ENCODE measurements around the gene ZNF507.
A peak's percentile ranks its signal among the peaks of the same experiment; 100 is the strongest.
"Not testable (repeated sequence)": the region's sequence is repeated elsewhere in the genome, so short reads cannot be mapped to it uniquely, and the experiment has no call there.

The ZNF507 gene

GRCh38 chr19:32367063-32367462 lies 21.7 kb downstream of the ZNF507 start:
- no peak for DNase-seq (ENCODE audit: low read depth in 1 of 2, low spot score in 1 of 2)

DNA sequence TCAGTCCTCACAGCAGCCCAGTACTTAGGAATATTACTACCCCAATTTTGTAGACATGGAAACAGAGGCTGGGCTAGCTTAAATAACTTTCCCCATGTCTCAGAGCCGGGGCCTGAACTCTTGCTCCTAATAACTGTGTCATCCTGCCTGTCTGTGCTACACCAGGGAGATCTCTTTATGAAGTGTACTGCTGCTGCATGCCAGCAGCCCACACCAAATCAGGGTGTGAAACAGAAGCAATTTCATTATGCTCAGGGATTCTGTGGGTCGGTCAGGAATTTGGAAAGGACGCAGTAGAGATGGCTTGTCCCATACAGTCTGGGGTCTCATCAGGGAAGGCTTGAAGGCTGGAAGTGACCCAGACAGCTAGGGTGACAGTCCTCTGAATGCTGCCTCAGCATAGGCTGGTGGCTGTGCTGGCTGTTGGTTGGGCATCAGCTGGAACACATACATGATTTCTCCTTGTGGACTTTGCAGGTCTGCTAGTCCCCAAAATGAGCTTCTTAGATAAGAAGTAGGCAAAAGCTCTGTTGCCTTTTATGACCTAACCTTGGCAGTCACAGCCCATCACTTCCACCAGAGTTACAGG lies 22.6 kb downstream of the ZNF507 start:
- no peak for DNase-seq (ENCODE audit: low read depth in 1 of 2, low spot score in 1 of 2)

DNA sequence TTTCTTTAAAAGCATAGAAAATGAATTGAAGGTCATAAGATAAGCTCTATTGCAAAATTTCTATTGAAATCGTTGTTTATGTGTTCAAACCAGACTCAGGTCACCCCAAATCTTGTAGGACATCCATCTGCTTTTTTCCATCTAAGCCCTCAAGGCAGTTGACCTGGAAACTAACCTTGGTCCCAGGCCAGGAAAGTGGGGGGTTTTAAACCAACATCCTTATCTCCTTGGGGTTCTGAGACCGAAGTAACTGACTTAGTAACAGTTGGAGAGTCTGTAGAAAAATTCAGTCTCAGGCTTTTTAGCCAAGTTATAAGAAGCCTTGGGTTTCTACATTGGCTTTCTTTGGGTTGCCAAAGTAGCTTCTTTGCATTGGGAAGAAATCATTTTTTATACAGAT lies 23.4 kb downstream of the ZNF507 start:
- DNase-seq (ENCODE audit: low read depth in 1 of 2, low spot score in 1 of 2) = no peak

GRCh38 chr19:32372726-32373517 lies 27.5 kb downstream of the ZNF507 start:
- DNase-seq (ENCODE audit: low read depth in 1 of 2, low spot score in 1 of 2) = no peak

- no peak for DNase-seq (ENCODE audit: low read depth in 1 of 2, low spot score in 1 of 2)
Measured at GRCh38 chr19:32373585-32374295, 28.3 kb downstream of the ZNF507 start.

DNA sequence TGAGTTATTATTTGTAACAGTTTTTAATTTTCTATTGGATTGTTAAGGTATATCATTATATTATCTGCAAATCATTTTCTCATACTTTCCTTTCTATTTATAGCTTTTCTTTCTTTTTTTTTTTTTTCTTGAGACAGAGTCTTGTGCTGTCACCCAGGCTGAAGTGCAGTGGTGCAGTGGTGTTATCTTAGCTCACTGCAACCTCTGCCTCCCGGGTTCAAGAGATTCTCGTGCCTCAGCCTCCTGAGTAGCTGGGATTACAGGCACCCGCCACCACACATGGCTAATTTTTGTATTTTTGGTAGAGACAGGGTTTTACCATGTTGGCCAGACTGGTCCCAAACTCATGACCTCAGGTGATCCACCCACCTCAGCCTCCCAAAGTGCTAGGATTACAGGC lies 29.0 kb downstream of the ZNF507 start:
- not testable (repeated sequence) for DNase-seq (ENCODE audit: low read depth in 1 of 2, low spot score in 1 of 2)

DNA sequence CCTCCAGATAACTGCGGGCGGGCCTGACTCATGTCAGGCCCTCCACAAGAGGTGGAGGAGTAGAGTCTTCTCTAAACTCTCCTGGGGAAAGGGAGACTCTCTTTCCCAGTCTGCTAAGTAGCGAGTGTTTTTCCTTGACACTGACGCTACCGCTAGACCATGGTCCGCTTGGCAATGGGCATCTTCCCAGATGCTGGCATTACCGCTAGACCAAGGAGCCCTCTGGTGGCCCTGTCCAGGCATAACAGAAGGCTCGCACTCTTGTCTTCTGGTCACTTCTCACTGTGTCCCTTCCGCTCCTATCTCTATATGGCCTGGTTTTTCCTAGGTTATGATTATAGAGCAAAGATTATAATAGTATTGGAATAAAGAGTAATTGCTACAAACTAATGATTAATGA lies 31.7 kb downstream of the ZNF507 start:
- DNase-seq (ENCODE audit: low read depth in 1 of 2, low spot score in 1 of 2) = not testable (repeated sequence)

DNA sequence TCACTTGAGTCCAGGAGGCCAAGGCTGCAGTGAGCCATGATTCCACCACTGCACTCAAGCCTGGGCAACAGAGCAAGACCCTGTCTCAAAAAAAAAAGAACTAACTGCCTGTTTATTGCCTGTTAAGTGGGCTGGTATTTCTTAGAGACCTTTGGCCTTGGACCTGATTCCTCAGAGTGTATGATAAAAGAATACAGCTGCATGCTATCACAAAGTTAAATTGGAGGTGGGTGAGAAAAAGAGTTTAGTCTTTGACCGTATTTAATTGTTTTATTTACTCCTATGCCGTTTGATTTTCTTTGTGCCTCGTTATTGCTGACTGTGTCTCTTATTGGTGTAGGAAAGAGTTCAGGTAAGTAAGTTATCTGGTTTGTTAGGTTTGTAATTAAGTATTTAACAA lies 34.9 kb downstream of the ZNF507 start:
- DNase-seq (ENCODE audit: low read depth in 1 of 2, low spot score in 1 of 2) = no peak

DNA sequence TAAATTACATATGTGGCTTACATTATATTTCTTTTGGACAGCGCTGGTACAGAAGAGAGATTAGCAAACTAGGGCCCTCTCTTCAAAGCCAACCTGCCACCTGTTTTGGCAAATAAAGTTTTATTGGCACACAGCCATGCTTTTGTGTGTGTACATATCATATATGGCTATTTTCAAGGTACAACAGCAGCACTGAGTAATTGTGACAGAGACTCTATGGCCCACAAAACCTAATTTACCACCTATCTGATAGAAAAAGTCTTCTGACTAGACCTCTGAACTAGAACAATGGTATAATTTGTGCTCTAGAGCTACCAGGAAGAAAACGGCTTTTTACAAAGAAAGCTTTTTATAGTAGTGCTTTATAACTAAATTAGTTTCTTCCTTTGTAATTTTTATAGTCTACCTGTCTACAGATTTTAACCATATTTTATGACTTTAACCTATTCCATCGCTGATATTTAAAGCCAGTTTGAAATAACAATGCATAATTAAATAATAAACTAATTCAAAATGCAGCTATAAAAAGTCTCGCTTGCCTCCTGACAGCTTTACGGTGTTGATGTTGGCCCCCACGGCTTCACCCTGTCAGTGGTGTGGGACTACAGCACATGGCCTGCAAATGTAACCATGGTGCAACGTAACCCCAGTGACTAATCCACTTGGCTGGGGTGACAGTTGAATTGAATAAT lies 42.4 kb downstream of the ZNF507 start:
- DNase-seq (ENCODE audit: low read depth in 1 of 2, low spot score in 1 of 2) = no peak

DNA sequence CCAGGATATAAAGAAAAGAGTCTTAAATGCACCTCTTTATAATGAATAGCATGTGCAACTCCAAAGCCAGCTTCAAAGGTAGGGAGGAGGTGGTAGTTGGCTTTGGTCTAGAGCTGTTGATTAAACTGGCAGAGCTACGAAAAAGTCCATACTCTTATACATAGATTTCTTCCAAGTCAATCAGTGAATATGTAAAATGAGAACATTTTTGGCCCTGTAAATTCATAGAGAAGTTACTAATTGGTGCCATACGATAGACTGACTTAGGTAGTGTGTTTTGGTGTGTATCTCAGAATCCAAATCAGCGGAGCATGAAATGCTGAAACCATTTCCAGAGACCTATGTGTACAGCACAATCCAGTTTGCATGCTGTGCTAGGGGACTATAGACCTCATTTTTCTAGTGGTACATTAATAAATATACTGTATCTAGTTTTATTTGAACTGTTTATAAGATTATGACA lies 43.0 kb downstream of the ZNF507 start:
- no peak for DNase-seq (ENCODE audit: low read depth in 1 of 2, low spot score in 1 of 2)

DNA sequence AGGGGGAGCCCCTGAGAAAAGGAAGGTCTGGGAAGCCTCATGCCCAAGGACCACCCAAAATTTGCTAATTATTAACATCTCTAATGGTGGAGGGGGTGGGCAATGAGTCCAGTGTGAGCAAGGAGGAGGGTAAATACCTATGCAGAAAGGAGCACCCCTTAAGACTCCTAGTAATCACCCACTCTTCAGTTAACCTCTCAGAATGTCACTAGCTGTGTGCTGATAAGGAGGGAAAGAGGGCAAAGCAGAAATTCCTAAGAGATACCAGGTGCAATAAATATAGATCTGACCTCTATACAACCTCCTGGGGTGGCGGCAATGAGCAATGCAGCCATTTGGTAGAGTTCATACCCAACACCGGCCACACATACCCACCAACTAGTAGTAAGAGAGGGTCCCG lies 47.5 kb downstream of the ZNF507 start:
- DNase-seq (ENCODE audit: low read depth in 1 of 2, low spot score in 1 of 2) = no peak

DNA sequence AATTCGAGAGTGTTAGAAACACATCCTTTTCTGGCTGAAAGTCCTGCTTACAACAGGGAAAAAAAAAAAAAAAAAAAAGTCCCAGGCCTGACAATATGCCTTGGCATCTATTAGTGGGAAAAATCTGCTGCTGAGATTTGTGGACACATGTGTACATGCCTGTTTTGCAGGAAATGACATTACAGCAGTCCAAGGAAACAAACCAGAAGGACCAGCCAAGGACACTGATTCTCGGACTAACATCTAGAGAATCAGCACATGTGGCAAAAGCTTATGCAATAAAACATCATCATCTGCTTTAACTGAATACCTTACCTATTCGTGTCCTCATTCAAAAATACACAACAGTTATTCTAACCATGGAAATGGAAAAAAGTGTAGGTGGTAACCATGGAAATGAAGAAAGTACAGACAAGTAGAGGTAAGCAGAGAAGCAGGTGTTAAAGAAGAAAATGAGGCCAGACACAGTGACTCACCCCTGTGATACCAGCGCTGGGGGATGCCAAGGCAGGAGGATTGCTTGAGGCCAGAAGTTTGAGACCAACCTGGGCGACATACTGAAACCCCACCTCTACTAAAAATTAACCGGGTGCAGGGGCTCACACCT lies 50.7 kb downstream of the ZNF507 start:
- no peak for DNase-seq (ENCODE audit: low read depth in 1 of 2, low spot score in 1 of 2)

DNA sequence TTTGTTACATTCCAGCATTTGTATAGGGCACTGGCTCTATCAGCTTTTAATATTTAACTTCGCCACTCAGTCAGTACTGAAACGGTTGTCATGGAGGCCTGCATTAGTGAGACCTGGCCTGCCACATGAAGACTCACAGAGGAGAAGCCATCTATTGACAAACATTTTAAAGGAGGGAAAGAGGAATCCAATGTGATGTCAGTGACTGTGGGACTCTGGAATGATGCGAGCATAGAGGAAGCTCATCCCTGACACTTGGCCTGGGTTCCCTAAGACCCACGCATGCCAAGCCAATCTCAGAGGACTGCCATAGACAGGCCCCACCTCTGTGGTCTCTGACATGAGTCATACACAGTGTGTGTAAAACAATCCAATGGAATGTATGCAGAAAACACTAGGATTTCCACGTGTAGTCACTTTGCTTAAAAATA lies 52.3 kb downstream of the ZNF507 start:
- no peak for DNase-seq (ENCODE audit: low read depth in 1 of 2, low spot score in 1 of 2)

- DNase-seq (ENCODE audit: low read depth in 1 of 2, low spot score in 1 of 2) = no peak
Measured at GRCh38 chr19:32401992-32402391, 56.6 kb downstream of the ZNF507 start.

DNA sequence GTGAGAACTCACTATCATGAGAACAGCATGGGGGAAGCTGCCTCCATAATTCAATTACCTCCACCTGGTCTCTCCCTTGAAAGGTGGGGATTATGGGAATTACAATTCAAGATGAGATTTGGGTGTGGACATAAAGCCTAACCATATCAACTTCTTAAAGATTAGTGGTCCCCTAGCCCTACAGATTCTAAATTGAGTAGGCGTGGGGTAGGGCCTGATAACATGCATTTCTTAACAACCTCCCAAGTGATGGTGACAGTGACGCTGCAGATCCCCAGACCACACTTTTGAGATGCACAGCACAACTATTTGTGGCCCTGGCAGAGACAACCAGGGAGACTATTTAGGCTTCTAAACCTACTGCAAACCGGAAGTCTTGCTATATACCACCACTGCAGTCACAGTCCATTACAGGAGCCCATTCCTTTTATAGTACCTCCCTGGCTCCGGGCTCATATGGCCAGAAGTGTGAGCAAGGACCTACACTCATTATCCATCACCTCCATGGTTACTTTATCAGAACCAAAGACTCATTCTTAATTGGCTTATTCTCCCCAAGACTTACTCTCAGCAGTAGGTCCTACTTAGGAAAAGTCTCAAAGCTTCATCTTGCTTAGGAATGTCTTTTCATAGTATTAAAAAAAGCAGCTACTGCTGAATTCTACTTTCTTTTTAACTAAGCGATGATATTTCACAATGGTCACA lies 58.0 kb downstream of the ZNF507 start:
- no peak for DNase-seq (ENCODE audit: low read depth in 1 of 2, low spot score in 1 of 2)

- DNase-seq (ENCODE audit: low read depth in 1 of 2, low spot score in 1 of 2) = no peak
Measured at GRCh38 chr19:32404213-32404932, 59.0 kb downstream of the ZNF507 start.

DNA sequence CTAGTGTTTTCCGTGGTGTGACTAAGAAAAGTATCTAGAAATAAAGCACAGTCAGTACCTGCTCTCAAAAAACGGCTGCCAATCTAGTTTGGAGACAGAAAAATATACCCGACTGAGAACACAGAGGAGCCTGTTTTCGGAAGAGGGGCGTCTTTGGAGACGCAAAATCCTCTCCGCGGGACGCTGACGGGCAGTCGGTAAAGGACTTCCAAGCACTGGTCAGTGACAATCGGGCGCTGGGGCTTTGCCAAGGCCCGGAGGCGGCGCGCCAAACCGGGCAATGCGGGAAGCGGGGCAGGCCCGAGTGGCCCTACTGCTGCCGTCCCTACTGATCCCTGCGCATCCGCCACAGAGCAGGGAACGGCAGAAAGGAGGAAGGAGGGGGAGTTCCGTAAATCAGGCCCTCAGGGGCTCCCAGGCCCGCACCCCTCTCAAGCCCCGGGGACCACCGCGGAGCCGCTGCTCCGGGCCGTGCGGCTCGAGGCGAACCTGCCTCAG lies 59.6 kb downstream of the ZNF507 start:
- DNase-seq (ENCODE audit: low read depth in 1 of 2, low spot score in 1 of 2) = peak; percentile 7 to 18

DNA sequence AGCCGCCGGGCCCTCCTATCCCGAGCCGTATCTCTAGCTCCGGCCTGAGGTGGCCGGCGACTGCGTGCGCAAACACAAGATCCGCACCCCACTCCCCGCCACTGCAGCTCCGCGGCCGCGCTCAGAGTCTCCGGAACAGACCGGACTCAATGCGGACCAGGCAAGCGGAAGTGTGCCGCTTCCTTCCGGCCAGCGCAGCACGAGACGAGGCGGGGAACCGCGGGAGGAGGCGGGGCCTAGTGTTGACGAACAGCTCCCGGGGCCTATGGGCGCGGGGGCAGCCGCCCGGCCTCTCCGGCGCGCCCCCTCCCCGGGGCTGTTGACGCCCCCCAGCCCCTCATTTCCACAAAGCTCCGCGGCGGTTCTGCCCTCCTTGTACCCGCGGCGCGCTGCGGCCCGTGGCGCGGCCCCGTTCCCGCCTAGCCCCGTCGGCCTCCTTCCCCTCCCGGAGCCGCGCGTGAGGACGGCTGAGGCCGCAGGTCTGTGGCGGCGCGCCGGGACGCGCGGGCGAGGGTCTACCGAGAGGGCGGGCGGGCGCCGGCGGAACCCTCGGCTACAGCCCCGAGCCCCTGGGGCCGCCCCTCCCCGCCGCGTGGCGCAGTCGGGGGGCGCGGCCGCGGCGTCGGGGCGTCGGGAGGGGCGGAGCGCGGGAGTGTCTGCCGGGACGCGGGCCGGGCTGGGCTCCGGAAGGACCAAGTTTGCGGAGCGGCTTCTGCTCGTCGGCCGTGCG lies 60.2 kb downstream of the ZNF507 start, which contains the start of gene DPY19L3:
DPY19L3 (plus strand) TSS at position 340 of the 730 bp plus-strand sequence. CDS start 2,484 bp downstream, outside the sequence.
- DNase-seq (ENCODE audit: low read depth in 1 of 2, low spot score in 1 of 2) = peak; percentile 78 to 91
